GM23338 (cell line): ENCODE data around the gene SEMA3C. TPM values are rescaled to one million over a fixed set of nuclear protein-coding genes. Genes with fewer than 3 reads are reported as not detected.

ENCODE experiments used
- ATAC-seq: fragments of 200-7000 bp; cut with Tn5 transposase; 3 replicates; pipeline ENCODE4 v1.9.1; 2020
- DNase-seq: peaks from one replicate; pipeline ENCODE4 v3.0.0-alpha.2; 2015; ENCODE audit warnings: low spot score
- H2AFZ ChIP-seq: fragments of 200-600 bp; sonication (generic); 2 replicates; pipeline ENCODE4 v1.8.0; 2016; ENCODE audit warnings: antibody characterized with exemption, mild to moderate bottlenecking, moderate library complexity
- H3F3A ChIP-seq: fragments of 200-600 bp; sonication (generic); replicated peaks from 2 replicates; pipeline ENCODE4 v1.8.0; 2017; ENCODE audit warnings: antibody characterized with exemption, mixed run types, low read depth
- H3K27ac ChIP-seq: fragments of 200-600 bp; sonication (generic); 2 replicates; pipeline ENCODE4 v1.6.1; 2016; ENCODE audit warnings: low read depth
- H3K27me3 ChIP-seq: fragments of 200-600 bp; sonication (generic); 2 replicates; pipeline ENCODE4 v1.8.0; 2016; ENCODE audit warnings: mild to moderate bottlenecking, mixed run types, moderate library complexity; ENCODE audit not compliant: insufficient read depth
- H3K36me3 ChIP-seq: fragments of 200-600 bp; sonication (generic); 2 replicates; pipeline ENCODE4 v1.8.0; 2016; ENCODE audit warnings: mild to moderate bottlenecking; ENCODE audit not compliant: insufficient read depth
- H3K4me1 ChIP-seq: fragments of 200-600 bp; sonication (generic); 2 replicates; pipeline ENCODE4 v1.8.0; 2016; ENCODE audit warnings: mild to moderate bottlenecking, moderate library complexity; ENCODE audit not compliant: insufficient read depth
- H3K4me2 ChIP-seq: fragments of 200-600 bp; sonication (generic); 2 replicates; pipeline ENCODE4 v1.7.1; 2017; ENCODE audit warnings: mixed run types
- H3K4me3 ChIP-seq: fragments of 200-600 bp; sonication (generic); 2 replicates; pipeline ENCODE4 v1.6.1; 2016; ENCODE audit warnings: mixed run types
- H3K79me2 ChIP-seq: fragments of 200-600 bp; sonication (generic); replicated peaks from 2 replicates; pipeline ENCODE4 v1.8.0; 2017; ENCODE audit warnings: mild to moderate bottlenecking; ENCODE audit not compliant: insufficient read depth
- H3K9me2 ChIP-seq: fragments of 200-600 bp; sonication (generic); 2 replicates; pipeline ENCODE4 v1.8.0; 2017; ENCODE audit not compliant: insufficient read depth
- H4K20me1 ChIP-seq: fragments of 200-600 bp; sonication (generic); replicated peaks from 2 replicates; pipeline ENCODE4 v1.8.0; 2017; ENCODE audit warnings: mild to moderate bottlenecking; ENCODE audit not compliant: insufficient read depth
- H3K27ac Mint-ChIP-seq: 2 replicates; pipeline ENCODE4 v1.8.0; 2020; ENCODE audit warnings: inconsistent platforms, mild to moderate bottlenecking, moderate library complexity, mixed read lengths
- H3K27me3 Mint-ChIP-seq: 3 replicates; pipeline ENCODE4 v1.8.0; 2022; ENCODE audit warnings: low read depth, mild to moderate bottlenecking, moderate library complexity, mixed read lengths, inconsistent platforms; ENCODE audit not compliant: insufficient read depth, poor library complexity
- H3K36me3 Mint-ChIP-seq: 3 replicates; pipeline ENCODE4 v1.8.0; 2021; ENCODE audit warnings: low read depth, mild to moderate bottlenecking, inconsistent platforms, moderate library complexity, mixed read lengths
- H3K4me1 Mint-ChIP-seq: 3 replicates; pipeline ENCODE4 v1.8.0; 2020; ENCODE audit warnings: mild to moderate bottlenecking, inconsistent platforms, mixed read lengths
- H3K4me3 Mint-ChIP-seq: 3 replicates; pipeline ENCODE4 v1.8.0; 2021; ENCODE audit warnings: moderate library complexity, mild to moderate bottlenecking, inconsistent platforms, mixed read lengths
- H3K9me3 Mint-ChIP-seq: 3 replicates; pipeline ENCODE4 v1.8.0; 2020; ENCODE audit warnings: moderate library complexity, mild to moderate bottlenecking, inconsistent platforms, mixed read lengths
- CREB1 ChIP-seq: fragments of 250-450 bp; sonication (Bioruptor Pico); IDR thresholded peaks from 2 replicates; pipeline ENCODE4 v1.5.0; 2020; ENCODE audit warnings: low read depth, mild to moderate bottlenecking, moderate library complexity
- CTCF ChIP-seq, 2 experiments: fragments of 200-600 bp in 1 of 2; sonication (generic) in 1 of 2; conservative IDR thresholded peaks; 2 replicates each; pipeline versions ENCODE4 v1.5.1 to v1.6.1; 2016 to 2017; ENCODE audit warnings: antibody characterized with exemption in 2 of 2, low read depth in 2 of 2, mild to moderate bottlenecking in 2 of 2, moderate library complexity in 1 of 2
- EZH2 ChIP-seq: fragments of 200-600 bp; sonication (generic); IDR thresholded peaks from one replicate; pipeline ENCODE4 v1.8.0; 2017; ENCODE audit warnings: antibody characterized with exemption, mild to moderate bottlenecking, low read depth; ENCODE audit not compliant: unreplicated experiment
- EZH2phosphoT487 ChIP-seq: fragments of 200-600 bp; sonication (generic); IDR thresholded peaks from one replicate; pipeline ENCODE4 v1.8.1; 2018; ENCODE audit warnings: antibody characterized with exemption; ENCODE audit not compliant: unreplicated experiment
- NANOG ChIP-seq: IDR thresholded peaks from 2 replicates; pipeline ENCODE4 v1.6.1; 2016; ENCODE audit warnings: antibody characterized with exemption, borderline replicate concordance
- POLR2AphosphoS5 ChIP-seq: IDR thresholded peaks from 2 replicates; pipeline ENCODE4 v1.6.1; 2016; ENCODE audit warnings: antibody characterized with exemption, low read depth
- STAT1 ChIP-seq: IDR thresholded peaks from one replicate; pipeline ENCODE4 v1.6.1; 2016; ENCODE audit warnings: antibody characterized with exemption; ENCODE audit not compliant: unreplicated experiment
- ZNF114 ChIP-seq: fragments of 250-450 bp; sonication (Bioruptor Pico); IDR thresholded peaks from 2 replicates; pipeline ENCODE4 v1.5.0; 2020; ENCODE audit warnings: mild to moderate bottlenecking, moderate library complexity
- ZNF331 ChIP-seq: fragments of 250-450 bp; sonication (Bioruptor Pico); IDR thresholded peaks from 2 replicates; pipeline ENCODE4 v1.5.0; 2020; ENCODE audit warnings: low read depth, mild to moderate bottlenecking, moderate library complexity
- polyA plus RNA-seq: library from polyadenylated mRNA; unstranded; fragments of >200 nt; fragmentation: Nextera tagmentation; extraction: Ambion mirVana; gene quantifications from 2 replicates; pipeline ENCODE4 v1.2.1, GENCODE V29; 2016
- total RNA-seq: library from RNA; depleted of rRNA; stranded (reverse); fragments of >200 nt; shearing (Covaris generic); gene quantifications from 2 replicates; pipeline ENCODE4 v1.2.3, GENCODE V29; 2014
- TF ChIP-seq, protein P1 (sequence below): fragments of 250-450 bp; sonication (Bioruptor Pico); IDR thresholded peaks from 2 replicates; pipeline ENCODE4 v1.5.0; 2020; ENCODE audit warnings: mild to moderate bottlenecking, moderate library complexity
- TF ChIP-seq, protein P2 (sequence below): IDR thresholded peaks from 2 replicates; pipeline ENCODE4 v1.6.1; 2016; ENCODE audit warnings: antibody characterized with exemption

SEMA3C gene
- total and polyA plus RNA-seq, 2 experiments from 2014 or later: 1.0 to 3.5 TPM

GRCh38 chr7:80923211-80923612 is 4.4 kb upstream of the SEMA3C start:
- DNase-seq: no peak
- no peak overlapping the region for H2AFZ ChIP-seq
- no peak overlapping the region for H3K27ac ChIP-seq
- no peak for ATAC-seq
- H3K79me2 ChIP-seq: no peaks in the 10 kb centered on the region
- Mint-ChIP-seq H3K27ac (no peak overlapping the region), H3K27me3 (peaks cover 8% of the 10 kb centered on the region), H3K9me3 (peaks cover 7% of the 10 kb centered on the region; the same call in 1 of the 3 replicates), H3K4me3 (no peak overlapping the region), H3K4me1 (peaks cover 19% of the 10 kb centered on the region), H3K36me3 (peaks cover 3% of the 10 kb centered on the region; the same call in 1 of the 3 replicates)
- H3K27me3 ChIP-seq: peaks cover 12% of the 10 kb centered on the region; the same call in 1 of the 2 replicates
- H3K9me2 ChIP-seq: 0 out of 2 replicates have a peak, but pooled peaks cover 3% of the 10 kb centered on the region
- TF ChIP-seq EZH2 (no peak), EZH2phosphoT487 (no peak), ZNF331 (CRISPR knock-in tag) (no peak), STAT1 (no peak), NANOG (no peak), CREB1 (CRISPR knock-in tag) (no peak), POLR2AphosphoS5 (no peak), ZNF114 (CRISPR knock-in tag) (no peak), CTCF (conservative IDR thresholded peaks at IDR 0.05; ENCODE audit: low read depth in 2 of 2) (no peak)
- TF ChIP-seq, protein P1, sequence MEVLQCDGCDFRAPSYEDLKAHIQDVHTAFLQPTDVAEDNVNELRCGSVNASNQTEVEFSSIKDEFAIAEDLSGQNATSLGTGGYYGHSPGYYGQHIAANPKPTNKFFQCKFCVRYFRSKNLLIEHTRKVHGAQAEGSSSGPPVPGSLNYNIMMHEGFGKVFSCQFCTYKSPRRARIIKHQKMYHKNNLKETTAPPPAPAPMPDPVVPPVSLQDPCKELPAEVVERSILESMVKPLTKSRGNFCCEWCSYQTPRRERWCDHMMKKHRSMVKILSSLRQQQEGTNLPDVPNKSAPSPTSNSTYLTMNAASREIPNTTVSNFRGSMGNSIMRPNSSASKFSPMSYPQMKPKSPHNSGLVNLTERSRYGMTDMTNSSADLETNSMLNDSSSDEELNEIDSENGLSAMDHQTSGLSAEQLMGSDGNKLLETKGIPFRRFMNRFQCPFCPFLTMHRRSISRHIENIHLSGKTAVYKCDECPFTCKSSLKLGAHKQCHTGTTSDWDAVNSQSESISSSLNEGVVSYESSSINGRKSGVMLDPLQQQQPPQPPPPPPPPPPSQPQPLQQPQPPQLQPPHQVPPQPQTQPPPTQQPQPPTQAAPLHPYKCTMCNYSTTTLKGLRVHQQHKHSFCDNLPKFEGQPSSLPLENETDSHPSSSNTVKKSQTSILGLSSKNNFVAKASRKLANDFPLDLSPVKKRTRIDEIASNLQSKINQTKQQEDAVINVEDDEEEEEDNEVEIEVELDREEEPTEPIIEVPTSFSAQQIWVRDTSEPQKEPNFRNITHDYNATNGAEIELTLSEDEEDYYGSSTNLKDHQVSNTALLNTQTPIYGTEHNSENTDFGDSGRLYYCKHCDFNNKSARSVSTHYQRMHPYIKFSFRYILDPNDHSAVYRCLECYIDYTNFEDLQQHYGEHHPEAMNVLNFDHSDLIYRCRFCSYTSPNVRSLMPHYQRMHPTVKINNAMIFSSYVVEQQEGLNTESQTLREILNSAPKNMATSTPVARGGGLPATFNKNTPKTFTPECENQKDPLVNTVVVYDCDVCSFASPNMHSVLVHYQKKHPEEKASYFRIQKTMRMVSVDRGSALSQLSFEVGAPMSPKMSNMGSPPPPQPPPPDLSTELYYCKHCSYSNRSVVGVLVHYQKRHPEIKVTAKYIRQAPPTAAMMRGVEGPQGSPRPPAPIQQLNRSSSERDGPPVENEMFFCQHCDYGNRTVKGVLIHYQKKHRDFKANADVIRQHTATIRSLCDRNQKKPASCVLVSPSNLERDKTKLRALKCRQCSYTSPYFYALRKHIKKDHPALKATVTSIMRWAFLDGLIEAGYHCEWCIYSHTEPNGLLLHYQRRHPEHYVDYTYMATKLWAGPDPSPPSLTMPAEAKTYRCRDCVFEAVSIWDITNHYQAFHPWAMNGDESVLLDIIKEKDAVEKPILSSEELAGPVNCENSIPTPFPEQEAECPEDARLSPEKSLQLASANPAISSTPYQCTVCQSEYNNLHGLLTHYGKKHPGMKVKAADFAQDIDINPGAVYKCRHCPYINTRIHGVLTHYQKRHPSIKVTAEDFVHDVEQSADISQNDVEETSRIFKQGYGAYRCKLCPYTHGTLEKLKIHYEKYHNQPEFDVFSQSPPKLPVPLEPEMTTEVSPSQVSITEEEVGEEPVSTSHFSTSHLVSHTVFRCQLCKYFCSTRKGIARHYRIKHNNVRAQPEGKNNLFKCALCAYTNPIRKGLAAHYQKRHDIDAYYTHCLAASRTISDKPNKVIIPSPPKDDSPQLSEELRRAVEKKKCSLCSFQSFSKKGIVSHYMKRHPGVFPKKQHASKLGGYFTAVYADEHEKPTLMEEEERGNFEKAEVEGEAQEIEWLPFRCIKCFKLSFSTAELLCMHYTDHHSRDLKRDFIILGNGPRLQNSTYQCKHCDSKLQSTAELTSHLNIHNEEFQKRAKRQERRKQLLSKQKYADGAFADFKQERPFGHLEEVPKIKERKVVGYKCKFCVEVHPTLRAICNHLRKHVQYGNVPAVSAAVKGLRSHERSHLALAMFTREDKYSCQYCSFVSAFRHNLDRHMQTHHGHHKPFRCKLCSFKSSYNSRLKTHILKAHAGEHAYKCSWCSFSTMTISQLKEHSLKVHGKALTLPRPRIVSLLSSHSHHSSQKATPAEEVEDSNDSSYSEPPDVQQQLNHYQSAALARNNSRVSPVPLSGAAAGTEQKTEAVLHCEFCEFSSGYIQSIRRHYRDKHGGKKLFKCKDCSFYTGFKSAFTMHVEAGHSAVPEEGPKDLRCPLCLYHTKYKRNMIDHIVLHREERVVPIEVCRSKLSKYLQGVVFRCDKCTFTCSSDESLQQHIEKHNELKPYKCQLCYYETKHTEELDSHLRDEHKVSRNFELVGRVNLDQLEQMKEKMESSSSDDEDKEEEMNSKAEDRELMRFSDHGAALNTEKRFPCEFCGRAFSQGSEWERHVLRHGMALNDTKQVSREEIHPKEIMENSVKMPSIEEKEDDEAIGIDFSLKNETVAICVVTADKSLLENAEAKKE (CRISPR knock-in tag): no peak
- TF ChIP-seq, protein P2, sequence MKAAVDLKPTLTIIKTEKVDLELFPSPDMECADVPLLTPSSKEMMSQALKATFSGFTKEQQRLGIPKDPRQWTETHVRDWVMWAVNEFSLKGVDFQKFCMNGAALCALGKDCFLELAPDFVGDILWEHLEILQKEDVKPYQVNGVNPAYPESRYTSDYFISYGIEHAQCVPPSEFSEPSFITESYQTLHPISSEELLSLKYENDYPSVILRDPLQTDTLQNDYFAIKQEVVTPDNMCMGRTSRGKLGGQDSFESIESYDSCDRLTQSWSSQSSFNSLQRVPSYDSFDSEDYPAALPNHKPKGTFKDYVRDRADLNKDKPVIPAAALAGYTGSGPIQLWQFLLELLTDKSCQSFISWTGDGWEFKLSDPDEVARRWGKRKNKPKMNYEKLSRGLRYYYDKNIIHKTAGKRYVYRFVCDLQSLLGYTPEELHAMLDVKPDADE: no peak
- H4K20me1 ChIP-seq: no peaks in the 10 kb centered on the region
- 0 out of 2 replicates have a peak, but pooled peaks cover 6% of the 10 kb centered on the region for H3F3A ChIP-seq
- no peaks in the 10 kb centered on the region for H3K36me3 ChIP-seq
- H3K4me2 ChIP-seq: no peak overlapping the region
- no peak overlapping the region for H3K4me3 ChIP-seq
- H3K4me1 ChIP-seq: 0 out of 2 replicates have a peak, but pooled peaks cover 5% of the 10 kb centered on the region
